Heart left ventricle (tissue), 16 donors: Measurements from ENCODE around the gene PFN1. TPM values are rescaled to one million over a fixed set of nuclear protein-coding genes. Genes with fewer than 3 reads are reported as not detected.
A peak's percentile ranks its signal among the peaks of the same experiment; 100 is the strongest.

Experiments
- ATAC-seq, 4 donors: fragments of 200-7000 bp; cut with Tn5 transposase; one replicate each; pipeline ENCODE4 v1.9.1; 2020 to 2022; ENCODE audit warnings: moderate library complexity in 4 of 4, mild to moderate bottlenecking in 3 of 4, moderate number of reproducible peaks in 1 of 4
- DNase-seq, 5 donors: peaks; one replicate each; pipeline ENCODE4 v3.0.0-alpha.2; 2020
- H3K27ac ChIP-seq, 12 donors: fragments of 200-600 bp; sonication (generic) in 4 of 12; one replicate each; pipeline versions ENCODE4 v1.5.0 to v1.8.0; 2016 to 2022; ENCODE audit warnings: mild to moderate bottlenecking in 2 of 12
- H3K27me3 ChIP-seq, 9 donors: fragments of 200-600 bp; sonication (generic) in 2 of 9; one replicate each; pipeline versions ENCODE4 v1.5.1 to v1.8.0; 2016 to 2022; ENCODE audit warnings: mild to moderate bottlenecking in 3 of 9
- H3K36me3 ChIP-seq, 9 donors: fragments of 200-600 bp; sonication (generic) in 2 of 9; one replicate each; pipeline versions ENCODE4 v1.5.0 to v1.8.0; 2018 to 2022; ENCODE audit warnings: mild to moderate bottlenecking in 2 of 9
- H3K4me1 ChIP-seq, 12 donors: fragments of 200-600 bp; sonication (generic) in 4 of 12; one replicate each; pipeline versions ENCODE4 v1.5.0 to v1.8.0; 2016 to 2022; ENCODE audit warnings: mild to moderate bottlenecking in 3 of 12
- H3K4me3 ChIP-seq, 12 donors: fragments of 200-600 bp; sonication (generic) in 4 of 12; one replicate each; pipeline versions ENCODE4 v1.5.0 to v1.8.0; 2017 to 2022; ENCODE audit warnings: mild to moderate bottlenecking in 9 of 12, moderate library complexity in 4 of 12
- H3K9me3 ChIP-seq, 12 donors: fragments of 200-600 bp; sonication (generic) in 4 of 12; one replicate each; pipeline versions ENCODE4 v1.5.0 to v1.8.0; 2016 to 2022; ENCODE audit warnings: mild to moderate bottlenecking in 1 of 12
- CTCF ChIP-seq, 12 donors: fragments of 200-600 bp; sonication (generic) in 4 of 12; IDR thresholded peaks; one replicate each; pipeline versions ENCODE4 v1.5.0 to v1.8.0; 2018 to 2022; ENCODE audit warnings: antibody characterized with exemption in 12 of 12, mild to moderate bottlenecking in 5 of 12
- POLR2A ChIP-seq, 2 donors: fragments of 450-650 bp; IDR thresholded peaks; one replicate each; pipeline ENCODE4 v1.6.1; 2017; ENCODE audit warnings: antibody characterized with exemption in 2 of 2, mild to moderate bottlenecking in 2 of 2, moderate library complexity in 2 of 2
- WGBS, 4 donors: extraction: QIAGEN DNeasy Blood & Tissue Kit in 2 of 4; methylation state at CpG; one replicate each; pipeline versions ENCODE4 v1.1.5 to v1.1.7; 2013 to 2018; 5-methylcytosine and 5-hydroxymethylcytosine counted together
- intact Hi-C, 10 donors: fragments of 100-400 bp; cut with DNase I; formaldehyde crosslinking; loops; one replicate each; pipeline versions ENCODE4 v1.11.1 to v1.14.2; 2022
- polyA plus RNA-seq, 2 donors: library from polyadenylated mRNA; stranded (reverse); fragments of 200-250 nt; gene quantifications; one replicate each; pipeline ENCODE4 v1.2.3, GENCODE V29; 2013
- total RNA-seq, 9 donors: library from RNA; depleted of rRNA in 2 of 9; stranded (reverse); fragments of >200 nt in 2 of 9; fragmentation: NEBNext Ultra II Directional in 3 of 9; extraction: Animal tissue kit (Norgen Biotek cat#: 25700) in 3 of 9; gene quantifications; one replicate each; pipeline versions ENCODE4 v1.1.0 to v1.2.4, GENCODE V29; 2016 to 2023
- donor health status: ischemic (EF 13 %, LVEDD 7.1; RV severe dilation, severe dysfunction).
- donor health status: healthy with polysubstance abuse.
- donor health status: DM: no; HTN: yes; CAD: no.
- donor health status: DM: no; HTN: no; CAD: no.
- donor health status: ischemic (EF 25% LVEDD 6.9; RV normal size, moderate dysfunction).
- donor health status: ischemic (EF 25% LVEDD 5.7; RV mildly dilated, moderate dysfunction).
- donor health status: healthy.
- donor health status: DM: yes; HTN: yes; CAD: no.
- donor health status: ischemic (EF 35%, LVEDD 5.7; RV mildly dilated, moderate dysfunction).
- donor health status: nonischemic (EF 11% LVEDD 7.7; RV severe dilation, severe dysfunction).
- donor health status: DM: yes; HTN: yes; CAD: no.
- donor health status: PGD.
- donor health status: ischemic (EF 29% LVEDD 5.4; RV normal size, mild dysfunction).
- donor health status: nonischemic (EF 23%, LVEDD 6.1; RV moderate dilation, normal function).

Gene PFN1
- total and polyA plus RNA-seq, 11 donors, result 145 to 982 (median 234) TPM

GRCh38 chr17:4938069-4938491 lies 10.2 kb downstream of the PFN1 start:
- no peaks in the 10 kb centered on the region for H3K9me3 ChIP-seq
- ATAC-seq (no peak), DNase-seq (no peak)
- H3K27ac ChIP-seq, result peak overlapping the region in 9 of 12 donors; percentile 91 to 99 (median 97)
- peak overlapping the region in 5 of 12 donors; percentile 85 to 98 (median 88) for H3K4me3 ChIP-seq
- H3K27me3 ChIP-seq, result no peaks in the 10 kb centered on the region
- peaks cover 0 to 49% (median 34%) of the 10 kb centered on the region in 9 donors for H3K36me3 ChIP-seq
- intact Hi-C loops, result loop anchor here in 5 of 10 donors (5.0 to 10.0 kb wide), 5 partner anchors 34 to 59 kb away; partner anchors contain the start of genes CAMTA2 (in 3 of the 5), INCA1 (in 1 of the 5) and KIF1C (in 1 of the 5)
- WGBS, 4 donors, result 80 to 85% (median 82%) methylated on average over 10 to 11 of the region's 11 CpGs
- H3K4me1 ChIP-seq, result peaks cover 9 to 54% (median 36%) of the 10 kb centered on the region in 12 donors
- TF ChIP-seq CTCF (IDR thresholded peaks at IDR 0.05) (no peak), POLR2A (IDR thresholded peaks at IDR 0.05) (no peak)

- Histone ChIP-seq H3K27ac (peak overlapping the region in 1 of 12 donors; percentile 99), H3K4me3 (no peak overlapping the region), H3K36me3 (peaks cover 0 to 44% (median 29%) of the 10 kb centered on the region in 9 donors), H3K27me3 (no peaks in the 10 kb centered on the region), H3K4me1 (peaks cover 9 to 51% (median 36%) of the 10 kb centered on the region in 12 donors), H3K9me3 (no peaks in the 10 kb centered on the region)
- TF ChIP-seq POLR2A (IDR thresholded peaks at IDR 0.05) (no peak), CTCF (IDR thresholded peaks at IDR 0.05) (no peak)
- DNase-seq, result peak in 1 of 5 donors; percentile 40
- no peak for ATAC-seq
- WGBS, 4 donors, result 84 to 93% (median 91%) methylated on average over 16 of the region's 16 CpGs
- intact Hi-C loops, result loop anchor here in 5 of 10 donors (5.0 to 10.0 kb wide), 5 partner anchors 35 to 60 kb away; partner anchors contain the start of genes CAMTA2 (in 3 of the 5), INCA1 (in 1 of the 5) and KIF1C (in 1 of the 5)
These were observed 10.8 kb downstream of the PFN1 start for GRCh38 chr17:4937553-4937952.

- intact Hi-C loops, result loop anchor here in 5 of 10 donors (5.0 to 10.0 kb wide), 5 partner anchors 36 to 61 kb away; partner anchors contain the start of genes CAMTA2 (in 3 of the 5), INCA1 (in 1 of the 5) and KIF1C (in 1 of the 5)
- no peak overlapping the region for H3K27ac ChIP-seq
- no peak for TF ChIP-seq CTCF (IDR thresholded peaks at IDR 0.05)
- no peak for TF ChIP-seq POLR2A (IDR thresholded peaks at IDR 0.05)
- no peak for ATAC-seq
- H3K4me3 ChIP-seq, result no peak overlapping the region
- peaks cover 0 to 33% (median 23%) of the 10 kb centered on the region in 9 donors for H3K36me3 ChIP-seq
- H3K9me3 ChIP-seq, result no peaks in the 10 kb centered on the region
- no peak for DNase-seq
- H3K27me3 ChIP-seq, result no peaks in the 10 kb centered on the region
- peaks cover 6 to 48% (median 32%) of the 10 kb centered on the region in 12 donors for H3K4me1 ChIP-seq
- WGBS, 4 donors, result 80 to 93% (median 81%) methylated on average over 3 of the region's 3 CpGs
These were observed 11.9 kb downstream of the PFN1 start for GRCh38 chr17:4936436-4936835.

GRCh38 chr17:4935650-4936049 lies 12.7 kb downstream of the PFN1 start:
- Histone ChIP-seq H3K9me3 (no peaks in the 10 kb centered on the region), H3K36me3 (peaks cover 0 to 37% (median 23%) of the 10 kb centered on the region in 9 donors), H3K4me3 (no peak overlapping the region), H3K4me1 (peaks cover 5 to 40% (median 24%) of the 10 kb centered on the region in 12 donors), H3K27ac (no peak overlapping the region), H3K27me3 (no peaks in the 10 kb centered on the region)
- intact Hi-C loops, result loop anchor here in 5 of 10 donors (5.0 to 10.0 kb wide), 5 partner anchors 37 to 62 kb away; partner anchors contain the start of genes CAMTA2 (in 3 of the 5), INCA1 (in 1 of the 5) and KIF1C (in 1 of the 5)
- ATAC-seq (no peak), DNase-seq (no peak)
- TF ChIP-seq POLR2A (IDR thresholded peaks at IDR 0.05) (no peak), CTCF (IDR thresholded peaks at IDR 0.05) (no peak)
